HG03432 (cell line): ENCODE measurements around the gene NOL7.
A peak's percentile ranks its signal among the peaks of the same experiment; 100 is the strongest.

ENCODE experiments used
- ATAC-seq: cut with Tn5 transposase; IDR thresholded peaks from one replicate; pipeline ENCODE4 v1.9.1; 2021; ENCODE audit warnings: mild to moderate bottlenecking, moderate library complexity; ENCODE audit not compliant: unreplicated experiment

NOL7 gene

DNA sequence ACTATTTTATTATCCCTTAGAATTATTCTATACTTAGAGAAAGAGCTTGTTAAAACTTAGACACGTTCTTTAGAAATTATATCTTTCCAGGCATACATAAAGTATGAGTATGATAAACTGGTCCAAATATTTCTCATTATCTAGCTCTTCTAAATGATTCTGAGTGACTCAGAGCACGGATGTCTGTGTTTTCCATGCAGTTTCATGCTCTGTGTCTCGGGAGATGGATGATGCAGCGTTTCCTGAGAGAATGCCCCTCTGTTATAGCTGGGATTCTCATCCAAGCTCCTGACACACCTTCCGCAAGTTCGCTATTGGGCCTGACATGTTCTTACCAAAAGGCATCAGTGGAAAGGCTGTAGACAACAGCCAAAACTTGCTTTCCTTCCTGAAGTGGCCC is 21.4 kb upstream of the NOL7 start:
- ATAC-seq = no peak

DNA sequence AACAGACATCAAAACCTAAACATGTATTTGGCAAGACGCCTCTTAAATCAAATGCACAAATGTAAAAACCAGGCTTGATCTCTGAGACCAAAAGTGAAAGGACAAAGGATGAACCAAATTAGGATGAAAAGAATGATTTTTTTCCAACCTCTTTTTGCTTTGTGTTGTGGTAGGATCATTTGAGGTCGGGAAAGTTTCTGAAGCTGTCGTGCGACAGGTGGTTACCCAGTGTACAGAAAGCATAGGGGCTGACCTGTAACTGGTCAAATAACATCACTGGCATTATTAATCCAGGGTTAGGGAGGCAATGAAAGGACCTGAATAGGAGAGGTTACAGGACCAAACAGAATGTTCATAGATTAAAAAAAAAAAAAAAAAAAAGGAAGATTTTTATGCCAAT is 18.1 kb upstream of the NOL7 start:
- no peak for ATAC-seq

DNA sequence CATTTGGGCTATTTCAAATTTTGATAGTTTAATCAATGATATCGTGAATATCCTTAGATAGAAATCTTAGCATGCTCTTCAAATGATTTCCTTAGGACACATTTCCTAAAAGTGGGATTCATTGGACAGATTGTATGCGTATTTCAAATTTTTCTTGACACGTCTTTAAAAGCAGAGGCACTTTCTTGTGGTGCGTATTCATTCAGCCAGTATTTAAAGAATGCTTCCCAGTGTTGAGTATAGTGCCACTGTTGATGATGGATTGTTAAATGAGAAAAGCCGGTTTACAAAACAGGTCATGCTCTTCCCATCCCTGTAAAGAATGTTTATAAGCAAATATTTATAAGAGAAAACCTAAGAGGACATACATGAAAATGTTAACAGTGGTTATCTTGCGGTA is 15.1 kb upstream of the NOL7 start:
- ATAC-seq = no peak

DNA sequence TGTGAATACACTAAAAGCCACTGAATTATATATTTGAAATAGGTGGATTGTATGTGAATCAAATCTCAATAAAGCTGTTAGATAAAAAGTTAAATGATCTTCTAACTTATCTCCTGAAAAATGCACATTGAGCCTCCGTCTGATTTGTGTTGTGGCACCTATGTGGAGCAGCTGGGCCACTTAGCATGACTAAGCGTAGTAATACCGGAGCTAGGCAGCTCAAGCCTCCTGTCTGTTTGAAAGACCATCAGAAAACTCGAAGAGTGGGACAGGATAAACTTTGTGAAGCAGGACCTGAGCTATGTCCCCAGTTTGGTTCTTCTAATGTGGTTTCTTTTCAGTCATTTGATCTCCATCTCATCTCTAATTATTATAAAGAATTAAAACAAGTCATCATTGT is 11.0 kb upstream of the NOL7 start:
- no peak for ATAC-seq

DNA sequence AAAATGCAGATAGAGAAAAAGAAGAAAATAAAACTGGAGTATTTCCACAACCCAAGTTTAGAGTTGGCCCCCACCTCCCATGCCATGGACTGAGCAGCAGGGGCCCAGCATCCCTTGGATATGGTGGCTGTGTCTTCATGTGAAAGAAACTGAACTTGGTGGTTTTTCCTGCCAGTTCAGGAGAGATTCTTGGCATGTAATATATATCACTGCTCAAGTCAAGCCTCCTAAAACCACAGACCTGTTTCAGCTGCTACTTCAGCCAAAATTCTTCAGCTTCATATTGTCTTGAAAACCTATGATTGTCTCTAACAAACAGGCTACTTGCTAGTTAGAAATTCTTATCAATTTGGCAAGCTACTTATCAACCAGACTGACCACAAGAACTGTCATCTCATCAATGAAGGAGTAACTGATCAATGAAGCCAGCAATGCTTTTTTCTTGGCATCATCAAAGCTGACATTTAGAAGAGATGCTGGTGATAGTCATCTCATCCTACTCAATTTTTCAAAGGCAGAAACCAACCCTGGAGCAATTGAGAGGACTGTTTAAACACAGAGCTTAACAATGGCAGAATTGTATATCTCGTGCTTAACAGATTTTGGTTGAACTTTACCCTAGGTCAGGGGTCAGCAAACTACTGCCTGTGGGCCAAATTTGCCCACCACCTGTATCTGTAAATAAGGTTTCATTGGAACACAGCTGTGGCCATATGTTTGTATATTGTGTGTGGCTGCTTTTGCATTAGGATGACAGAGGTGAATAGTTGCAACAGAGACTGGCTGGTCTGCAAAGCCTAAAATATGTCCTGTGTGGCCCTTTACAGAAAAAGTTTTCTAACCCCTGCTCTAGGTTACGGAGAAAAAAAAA is 10.4 kb upstream of the NOL7 start:
- no peak for ATAC-seq

DNA sequence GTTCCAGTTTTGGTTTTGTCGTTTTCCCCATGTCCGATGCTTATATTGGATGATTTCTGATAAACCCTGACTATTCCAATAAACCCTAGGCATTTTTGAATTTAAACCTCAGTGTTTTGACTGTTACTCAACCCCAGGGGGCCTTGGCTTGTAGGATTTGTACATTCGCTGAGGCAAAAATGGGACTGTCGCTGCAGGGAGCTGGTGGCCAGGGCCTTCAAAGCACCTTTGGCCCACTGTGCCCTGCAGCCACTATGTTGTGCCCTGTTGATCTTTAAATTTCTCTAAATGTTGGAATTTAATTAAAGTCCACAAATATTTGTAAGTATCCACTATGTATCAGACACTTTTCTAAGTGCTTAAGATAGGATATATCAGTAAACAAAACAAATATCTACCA is 9.5 kb upstream of the NOL7 start:
- ATAC-seq = no peak

DNA sequence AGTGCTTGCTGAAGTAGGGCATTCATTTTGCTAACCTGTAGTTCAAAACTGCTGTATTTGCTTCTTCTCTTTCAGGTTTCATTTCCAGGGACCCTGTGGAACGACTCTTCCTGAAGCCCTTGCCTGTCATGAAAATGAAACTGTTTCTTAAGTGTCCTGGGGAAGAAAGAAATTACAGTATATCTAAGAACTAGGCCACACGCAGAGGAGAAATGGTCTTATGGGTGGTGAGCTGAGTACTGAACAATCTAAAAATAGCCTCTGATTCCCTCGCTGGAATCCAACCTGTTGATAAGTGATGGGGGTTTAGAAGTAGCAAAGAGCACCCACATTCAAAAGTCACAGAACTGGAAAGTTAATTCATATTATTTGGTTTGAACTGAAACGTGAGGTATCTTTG is 3.4 kb upstream of the NOL7 start:
- no peak for ATAC-seq

DNA sequence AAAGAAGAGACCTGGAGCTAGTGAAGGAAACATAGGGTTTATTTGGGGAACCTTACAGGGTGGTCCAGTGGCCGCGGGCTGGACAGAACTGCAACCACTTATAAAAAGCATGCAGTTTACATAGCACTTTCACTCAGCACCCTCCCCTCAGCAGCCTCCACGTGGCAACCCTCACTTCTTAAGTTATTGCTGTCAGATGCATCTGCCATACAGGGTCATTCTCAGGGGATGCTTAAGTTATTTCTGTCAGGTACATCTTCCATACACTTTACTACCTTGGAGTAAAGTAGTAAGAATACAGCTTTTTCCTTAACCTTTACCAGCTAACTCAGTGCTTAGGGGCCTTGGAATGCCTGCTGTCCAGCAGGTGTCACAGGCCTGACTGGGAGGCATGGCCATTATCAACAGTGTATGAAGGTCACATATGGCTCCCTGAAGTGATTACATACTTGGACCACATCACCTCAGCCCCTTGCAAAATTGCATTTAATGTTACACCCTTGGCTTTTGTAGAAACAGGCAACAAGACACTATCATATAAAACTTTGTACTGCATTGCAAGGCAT is 2.0 kb upstream of the NOL7 start:
- no peak for ATAC-seq

DNA sequence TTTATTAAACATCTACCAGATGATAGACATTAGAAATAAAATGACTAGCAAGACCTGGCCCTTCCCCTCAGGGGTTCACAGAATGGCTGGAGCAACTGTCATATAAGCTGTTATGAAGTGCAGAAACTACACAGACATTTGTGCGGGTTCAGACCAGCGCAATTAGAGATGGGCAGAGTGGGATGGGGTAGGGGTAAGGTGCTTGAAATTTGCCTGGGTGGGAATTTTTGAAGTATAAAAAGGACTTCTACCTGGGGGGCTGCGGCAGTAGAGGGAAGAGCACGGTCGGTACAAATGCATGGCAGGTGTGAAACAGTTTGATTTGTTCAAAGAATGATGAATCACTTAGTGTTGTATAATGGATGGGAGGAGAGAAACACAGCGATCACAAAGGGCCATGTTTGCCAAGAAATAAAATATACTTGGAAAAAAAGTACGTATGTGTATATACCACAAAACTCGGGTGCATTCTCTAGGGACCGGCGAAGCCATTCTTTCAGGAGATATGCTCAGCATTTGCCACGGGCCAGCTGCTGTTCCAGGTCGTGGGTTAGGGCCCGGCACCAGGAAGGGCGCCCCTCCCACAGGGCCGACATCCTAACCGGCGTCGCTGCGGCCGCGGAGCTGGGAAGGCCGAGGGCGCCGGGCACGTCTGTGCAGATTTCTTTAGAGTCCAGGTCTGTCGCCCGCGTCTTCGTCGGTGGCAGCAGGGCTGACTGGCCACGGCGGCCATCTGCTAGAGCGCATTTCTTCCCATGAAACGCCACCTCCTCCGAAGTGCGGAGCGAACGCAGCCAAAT is 809 bp upstream of the NOL7 start:
- peak; percentile 25 for ATAC-seq

DNA sequence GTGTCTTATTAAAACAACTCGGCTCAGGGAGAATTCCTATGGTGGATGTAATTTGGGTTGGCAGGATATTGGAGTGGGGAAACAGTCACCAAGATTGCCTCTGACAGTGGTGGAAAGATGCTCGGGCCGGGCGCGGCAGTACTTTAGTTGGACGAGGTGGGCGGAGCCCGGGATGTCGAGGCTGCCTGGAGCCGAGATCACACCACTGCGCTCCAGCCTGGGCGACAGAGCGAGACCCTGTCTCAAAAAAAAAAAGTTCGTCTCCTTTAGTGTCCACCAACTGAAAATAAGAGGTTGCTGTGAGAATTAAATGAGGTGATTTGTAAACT is 621 bp downstream of the NOL7 start:
- ATAC-seq = no peak

DNA sequence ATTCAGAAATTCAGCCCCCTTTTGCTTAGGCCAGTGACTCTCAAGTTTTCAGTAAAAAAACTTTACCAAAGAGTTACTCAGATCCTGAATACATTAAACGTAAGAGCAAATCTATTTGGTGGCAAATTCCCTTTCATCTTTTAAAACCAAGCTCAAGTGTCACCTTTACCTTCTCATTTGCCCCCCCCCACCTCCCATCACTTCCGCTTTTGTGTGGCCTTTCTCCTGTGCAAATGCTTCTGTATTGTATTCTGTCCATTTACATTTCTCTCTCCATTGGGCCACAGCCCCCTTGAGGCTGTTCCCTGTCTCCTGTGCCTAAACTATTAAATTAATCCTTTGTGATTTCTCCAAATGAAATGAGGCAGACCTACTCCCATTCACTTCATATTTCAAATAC is 1.9 kb downstream of the NOL7 start:
- ATAC-seq = no peak

DNA sequence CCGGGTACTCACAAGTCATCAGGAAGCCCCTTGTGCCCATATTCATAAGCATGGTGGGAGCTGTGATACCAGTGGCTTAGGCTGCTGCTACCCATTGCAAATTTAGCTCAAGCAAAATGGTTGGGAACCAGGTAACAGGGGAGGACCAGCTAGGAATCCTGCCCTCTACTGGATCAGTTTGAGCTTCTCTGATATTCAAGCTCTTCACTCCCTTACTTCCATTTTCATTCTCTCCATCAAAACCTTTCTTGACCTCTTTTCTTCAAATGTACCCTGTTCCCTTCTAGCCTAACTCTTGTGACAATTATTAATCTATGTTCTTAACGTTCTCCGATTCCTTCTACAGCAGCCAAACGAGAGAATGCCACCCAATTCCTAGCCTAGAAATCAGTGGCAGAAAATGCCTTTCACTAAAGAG is 9.7 kb downstream of the NOL7 start:
- ATAC-seq = no peak

DNA sequence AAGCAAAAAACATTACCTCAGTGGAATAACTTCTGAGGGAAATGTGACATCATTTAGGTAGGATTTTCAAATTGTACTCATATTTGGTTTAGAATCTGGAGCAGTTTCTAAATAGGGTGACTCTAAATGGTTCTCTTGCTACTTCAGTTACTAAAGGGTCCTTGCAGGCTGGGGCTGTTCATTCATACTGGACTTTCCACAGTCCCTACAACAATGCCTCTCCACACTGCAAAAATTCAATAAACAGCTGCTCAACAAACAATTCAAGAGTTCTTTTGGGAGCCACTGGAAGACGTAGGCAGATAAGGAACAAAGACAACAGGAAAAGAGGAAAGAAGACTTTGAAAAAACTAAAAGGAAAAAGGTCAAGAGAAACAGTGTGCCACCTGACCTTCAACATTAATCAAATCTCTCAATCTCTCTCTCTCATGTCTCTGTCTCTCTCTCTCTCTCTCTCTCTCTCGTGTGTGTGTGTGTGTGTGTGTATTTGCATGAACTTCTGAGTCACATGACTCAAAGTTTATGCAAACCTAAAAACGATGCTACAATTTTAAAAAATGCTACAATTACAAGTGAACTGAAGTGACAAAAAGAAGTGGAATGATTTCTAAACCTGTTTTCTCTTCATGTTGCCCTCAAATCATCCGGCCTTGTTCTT is 14.5 kb downstream of the NOL7 start:
- ATAC-seq = no peak

DNA sequence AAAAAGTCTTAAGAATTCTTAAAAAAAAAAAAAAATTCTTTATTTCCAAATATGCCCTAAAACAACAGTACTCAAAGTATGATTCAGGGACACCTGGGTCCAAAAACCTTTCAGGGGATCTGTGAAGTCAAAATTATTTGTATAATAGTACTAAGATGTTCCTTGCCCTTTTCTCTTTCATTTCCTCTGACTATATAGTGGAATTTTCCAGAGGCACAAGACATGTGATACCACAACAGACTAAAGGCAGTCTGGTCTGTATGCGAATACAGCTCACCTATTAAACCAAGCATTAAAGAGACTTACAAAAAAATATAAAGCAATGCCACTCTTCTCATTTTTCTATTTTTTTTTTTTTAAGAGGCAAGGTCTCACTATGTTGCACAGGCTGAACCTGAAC is 15.4 kb downstream of the NOL7 start:
- ATAC-seq = no peak

DNA sequence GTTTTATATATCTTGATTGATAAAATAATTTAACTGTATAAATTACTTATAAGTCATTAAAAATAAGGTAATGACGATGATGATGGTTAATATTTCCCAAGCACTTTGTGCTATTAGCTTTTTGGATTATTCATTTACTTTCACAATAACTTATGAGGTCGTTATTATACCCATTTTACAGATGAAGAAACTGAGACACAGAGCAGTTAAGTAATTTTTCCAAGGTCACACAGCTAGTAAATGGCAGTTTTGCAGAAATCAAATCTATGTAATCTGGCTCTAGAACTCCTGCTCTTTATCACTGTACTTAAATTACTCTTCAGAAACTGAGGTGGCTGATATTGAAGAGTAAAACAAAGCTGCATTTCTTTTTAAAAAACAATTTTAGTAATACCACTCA is 18.2 kb downstream of the NOL7 start:
- no peak for ATAC-seq

DNA sequence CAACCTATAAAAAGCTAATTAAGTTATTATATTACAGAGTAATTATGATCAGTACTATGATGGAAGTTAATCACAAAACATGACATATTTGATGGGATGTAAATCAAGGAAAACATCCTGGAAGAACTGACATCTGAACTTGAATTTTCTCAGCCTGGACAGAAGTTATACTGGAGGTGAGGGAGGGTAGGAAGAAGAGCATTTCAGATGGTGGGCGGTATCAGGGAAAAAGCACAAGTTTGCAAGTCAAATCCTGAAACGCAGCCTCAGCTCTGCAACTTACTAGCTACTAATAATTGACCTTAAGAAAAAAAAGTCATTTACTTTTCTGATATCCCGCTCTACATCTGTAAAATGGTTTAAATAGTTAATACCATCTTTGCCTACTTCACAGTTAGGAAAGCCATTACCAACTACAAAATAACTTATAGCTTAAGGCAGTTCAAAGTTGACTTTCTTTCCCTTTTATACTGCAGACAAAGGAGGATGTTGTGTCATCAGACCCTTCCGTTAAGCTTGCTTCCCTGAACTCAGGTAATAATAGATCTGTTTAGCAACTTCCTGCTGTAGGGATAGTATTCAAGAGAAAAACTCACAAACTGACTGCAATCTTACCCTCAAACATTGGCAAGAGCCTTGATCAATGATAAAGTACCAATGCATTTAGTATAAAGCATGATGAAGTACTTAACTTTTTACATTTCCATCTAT is 21.0 kb downstream of the NOL7 start:
- ATAC-seq = no peak

DNA sequence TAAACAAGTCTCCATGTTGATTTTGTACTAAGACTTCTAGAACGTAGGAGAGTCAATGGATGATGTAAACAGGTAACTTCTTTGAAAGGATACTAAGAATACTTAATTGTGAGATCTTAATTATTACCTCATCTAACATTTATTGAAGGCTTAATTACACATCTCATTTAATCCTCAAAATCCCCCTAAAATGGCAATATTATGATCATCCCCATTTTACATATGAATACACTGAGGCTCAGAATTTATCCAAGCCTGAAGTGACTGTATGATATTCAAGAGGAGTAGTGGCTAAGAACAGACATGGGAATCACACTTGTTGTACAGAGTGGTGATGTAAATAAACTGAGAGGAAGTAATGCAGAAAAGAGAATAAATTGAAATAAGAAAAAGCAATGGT is 22.9 kb downstream of the NOL7 start:
- no peak for ATAC-seq

DNA sequence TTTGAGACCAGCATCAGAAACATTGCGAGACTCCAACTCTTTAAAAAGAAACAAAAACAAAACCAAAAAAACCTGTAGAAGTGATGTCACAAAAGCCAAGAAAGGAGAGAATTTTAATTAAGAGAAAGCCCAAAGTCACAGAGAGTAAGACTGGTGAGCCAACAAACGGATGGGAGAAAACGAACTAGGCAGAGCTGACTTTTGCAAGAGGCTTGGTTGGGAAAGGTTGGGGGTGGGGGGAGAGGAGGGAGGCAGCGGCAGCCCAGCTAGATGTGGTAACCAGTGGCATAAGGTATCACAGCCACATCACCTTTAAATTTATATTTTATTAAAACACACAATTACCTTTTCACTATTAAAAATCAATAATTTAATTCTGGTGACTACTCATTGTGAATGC is 23.5 kb downstream of the NOL7 start:
- ATAC-seq = no peak

DNA sequence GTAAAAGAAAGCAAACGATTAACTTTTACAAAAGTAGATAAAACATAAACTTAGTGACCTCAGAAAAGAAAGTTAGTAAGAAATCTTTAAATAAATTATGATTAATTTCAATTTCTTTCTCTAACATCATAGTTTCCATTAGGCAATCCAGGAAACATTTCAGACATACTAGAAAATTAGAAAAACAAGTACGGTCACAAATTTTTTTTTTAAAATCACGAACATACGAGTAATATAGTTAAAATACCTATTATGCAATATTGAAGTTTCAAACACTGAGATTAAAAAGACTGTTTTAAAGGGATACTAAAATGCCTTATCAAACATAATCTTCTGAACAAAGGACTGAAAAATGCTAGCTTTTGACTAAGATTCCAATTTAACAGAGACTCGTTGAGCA is 26.2 kb downstream of the NOL7 start:
- ATAC-seq = no peak

DNA sequence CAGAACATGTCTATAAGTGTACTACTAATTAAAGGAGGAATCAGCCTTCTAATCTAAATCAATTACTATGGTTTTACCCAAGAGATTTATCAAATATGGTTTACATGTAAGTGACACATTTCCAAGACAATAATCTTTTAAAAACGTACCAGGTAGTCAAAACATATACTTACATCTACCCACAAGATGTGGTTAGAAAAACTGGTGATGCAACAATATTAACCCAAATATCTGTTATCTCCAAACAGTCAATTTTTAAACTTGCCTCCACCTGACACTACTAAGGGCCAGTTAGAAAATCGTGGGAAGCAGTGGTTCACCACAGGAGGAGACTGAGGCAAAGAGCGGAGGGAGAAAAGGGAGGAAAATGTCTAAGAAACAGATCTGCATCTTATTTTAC is 28.0 kb downstream of the NOL7 start:
- ATAC-seq = no peak

DNA sequence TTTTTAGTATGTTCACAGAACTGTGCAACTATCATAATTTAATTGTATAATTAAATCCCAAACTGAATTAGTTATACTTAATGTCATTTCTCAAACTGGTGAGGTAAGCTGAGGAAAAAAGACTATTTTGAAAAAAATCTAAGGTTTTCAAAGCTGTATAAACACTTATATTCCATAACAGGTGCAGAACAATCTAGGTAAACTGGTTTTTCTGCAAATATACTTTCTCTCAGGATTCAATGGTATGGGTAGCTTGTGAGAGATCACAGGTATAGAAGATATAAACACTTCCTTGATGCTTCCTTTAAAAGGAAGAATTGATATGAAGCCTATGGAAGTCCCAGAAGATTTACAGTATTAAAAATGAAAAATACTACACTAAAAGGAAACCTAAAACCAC is 33.7 kb downstream of the NOL7 start:
- ATAC-seq = no peak
